ENCODE results near the gene PLGRKT. TPM values are rescaled to one million over a fixed set of nuclear protein-coding genes. Genes with fewer than 3 reads are reported as not detected.

Gene PLGRKT
- total RNA-seq, 1 experiment from 2014 or later, result 11.4 TPM

- ATAC-seq (no peak), DNase-seq (no peak)
- Histone ChIP-seq H3K36me3 (ENCODE audit: low read depth, low read length) (no peaks in the 10 kb centered on the region), H2AFZ (ENCODE audit: low read length) (no peak overlapping the region), H3K4me3 (ENCODE audit: low read length) (no peak overlapping the region), H3K9me3 (ENCODE audit: low read length) (0 out of 2 replicates have a peak, but pooled peaks cover 7% of the 10 kb centered on the region), H3K4me1 (ENCODE audit: insufficient read depth, low read length) (no peaks in the 10 kb centered on the region), H3K79me2 (ENCODE audit: low read length) (no peaks in the 10 kb centered on the region), H3K4me2 (ENCODE audit: low read length) (no peak overlapping the region), H4K20me1 (ENCODE audit: low read length) (no peaks in the 10 kb centered on the region), H3K9ac (ENCODE audit: low read length) (no peak overlapping the region), H3K27me3 (ENCODE audit: low read length) (no peaks in the 10 kb centered on the region), H3K9me2 (replicated peaks; ENCODE audit: low read length) (no peaks in the 10 kb centered on the region), H3F3A (ENCODE audit: low read length, unreplicated experiment) (no peaks in the 10 kb centered on the region), H3K27ac (ENCODE audit: low read length) (no peak overlapping the region)
- intact Hi-C loops (cut with micrococcal nuclease), result no loop called here
- TF ChIP-seq CTCF (conservative IDR thresholded peaks at IDR 0.05; ENCODE audit: low read depth, low read length) (no peak), EZH2 (IDR thresholded peaks at IDR 0.05; ENCODE audit: low read length, unreplicated experiment) (no peak), EZH2phosphoT487 (IDR thresholded peaks at IDR 0.05; ENCODE audit: borderline replicate concordance, low read length) (no peak)
- ChIA-PET POLR2A (ENCODE audit: unreplicated experiment) (no interaction called here), CTCF (no interaction called here)
- BruUV-seq (replicated peaks), result no TSS peak
Measured at GRCh38 chr9:5310851-5311250, 126.9 kb downstream of the PLGRKT start.

Other genes starting within 250 kb of the PLGRKT start
- gene INSL4, start 206.5 kb downstream of the PLGRKT start, total RNA-seq (2014; rRNA removed), result not detected in 2 replicates
- gene RLN2, start 133.2 kb downstream of the PLGRKT start, total RNA-seq (2014; rRNA removed), result not detected in 2 replicates
- gene RLN1, start 98.0 kb downstream of the PLGRKT start, total RNA-seq (2014; rRNA removed), result not detected in 2 replicates
- 3.8 and 5.1 TPM in 2 replicates for gene CD274, start 12.6 kb upstream of the PLGRKT start, total RNA-seq (2014; rRNA removed)
- 0.46 and 1.4 TPM in 2 replicates for gene PDCD1LG2, start 72.6 kb upstream of the PLGRKT start, total RNA-seq (2014; rRNA removed)
- gene RIC1, start 191.2 kb upstream of the PLGRKT start, total RNA-seq (2014; rRNA removed), result 13.3 and 16.0 TPM in 2 replicates